Right lobe of liver (tissue), 4 donors: ENCODE data around the gene FBLIM1.

ENCODE experiments used
- POLR2A ChIP-seq: fragments of 450-650 bp; IDR thresholded peaks from one replicate; pipeline ENCODE4 v1.6.1; 2017; ENCODE audit warnings: antibody characterized with exemption, mild to moderate bottlenecking
- TF ChIP-seq, protein P1 (sequence below), 4 donors: fragments of 200-600 bp in 3 of 4; fragments of 450-650 bp in 1 of 4; IDR thresholded peaks; one replicate each; pipeline versions ENCODE4 v1.5.1 to v1.8.0; 2016 to 2022; ENCODE audit warnings: antibody characterized with exemption in 4 of 4, mild to moderate bottlenecking in 2 of 4
- donor health status: DM: no; HTN: no; CAD: no.
- donor health status: DM: no; HTN: no; CAD: no.
- donor health status: DM: no; HTN: yes; CAD: no.

DNA sequence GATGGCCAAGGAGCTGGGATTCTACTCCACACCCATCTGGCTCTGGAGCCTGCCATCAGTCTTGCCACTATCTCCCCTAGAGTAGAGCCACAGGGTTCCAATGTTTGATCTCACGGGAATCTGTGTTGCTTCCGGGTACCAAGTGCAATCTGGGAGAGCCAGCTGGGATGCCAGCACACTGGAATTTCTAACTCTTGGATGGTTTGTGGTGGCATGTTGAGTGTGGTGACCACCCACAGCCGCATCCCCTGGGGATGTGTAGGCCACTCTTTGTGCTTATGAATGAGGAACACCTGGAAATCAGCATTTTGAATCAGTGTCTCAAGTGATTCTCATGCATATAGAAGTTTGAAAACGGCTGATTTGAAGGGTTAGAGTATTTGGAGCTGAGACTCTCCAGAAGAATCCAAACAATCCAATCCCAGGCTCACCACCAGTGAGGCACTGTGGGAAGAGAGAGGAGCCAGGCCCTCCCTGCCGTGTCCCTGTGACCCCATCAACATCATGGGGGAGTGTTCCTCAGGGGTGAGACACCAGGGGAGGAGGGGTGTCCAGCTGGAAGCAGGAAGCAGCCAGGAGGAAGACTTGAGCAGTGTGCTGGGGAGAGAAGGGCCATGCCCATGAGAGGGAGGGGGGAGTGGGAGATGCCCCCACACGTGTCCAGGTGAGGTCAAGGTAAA, 13.4 kb downstream of the FBLIM1 start:
- TF ChIP-seq, protein P1, sequence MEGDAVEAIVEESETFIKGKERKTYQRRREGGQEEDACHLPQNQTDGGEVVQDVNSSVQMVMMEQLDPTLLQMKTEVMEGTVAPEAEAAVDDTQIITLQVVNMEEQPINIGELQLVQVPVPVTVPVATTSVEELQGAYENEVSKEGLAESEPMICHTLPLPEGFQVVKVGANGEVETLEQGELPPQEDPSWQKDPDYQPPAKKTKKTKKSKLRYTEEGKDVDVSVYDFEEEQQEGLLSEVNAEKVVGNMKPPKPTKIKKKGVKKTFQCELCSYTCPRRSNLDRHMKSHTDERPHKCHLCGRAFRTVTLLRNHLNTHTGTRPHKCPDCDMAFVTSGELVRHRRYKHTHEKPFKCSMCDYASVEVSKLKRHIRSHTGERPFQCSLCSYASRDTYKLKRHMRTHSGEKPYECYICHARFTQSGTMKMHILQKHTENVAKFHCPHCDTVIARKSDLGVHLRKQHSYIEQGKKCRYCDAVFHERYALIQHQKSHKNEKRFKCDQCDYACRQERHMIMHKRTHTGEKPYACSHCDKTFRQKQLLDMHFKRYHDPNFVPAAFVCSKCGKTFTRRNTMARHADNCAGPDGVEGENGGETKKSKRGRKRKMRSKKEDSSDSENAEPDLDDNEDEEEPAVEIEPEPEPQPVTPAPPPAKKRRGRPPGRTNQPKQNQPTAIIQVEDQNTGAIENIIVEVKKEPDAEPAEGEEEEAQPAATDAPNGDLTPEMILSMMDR (IDR thresholded peaks at IDR 0.05) = no peak
- no peak for TF ChIP-seq POLR2A
